Mesendoderm (in vitro differentiated cells): ENCODE measurements around the gene NUS1. TPM values are rescaled to one million over a fixed set of nuclear protein-coding genes. Genes with fewer than 3 reads are reported as not detected.
"Not testable (repeated sequence)": the region's sequence is repeated elsewhere in the genome, so short reads cannot be mapped to it uniquely, and the experiment has no call there.

Experiments used
- DNase-seq: peaks from one replicate; pipeline ENCODE4 v3.0.0; 2013
- H2AK5ac ChIP-seq: 2 replicates; pipeline ENCODE4 v1.6.1; 2013; ENCODE audit warnings: low read length, inconsistent platforms
- H2BK120ac ChIP-seq: 2 replicates; pipeline ENCODE4 v1.6.1; 2013; ENCODE audit warnings: low read depth, mild to moderate bottlenecking, low read length, moderate library complexity, mixed read lengths
- H2BK15ac ChIP-seq: replicated peaks from 2 replicates; pipeline ENCODE4 v1.6.1; 2013; ENCODE audit warnings: low read depth, mild to moderate bottlenecking, moderate library complexity
- H2BK5ac ChIP-seq: 2 replicates; pipeline ENCODE4 v1.6.1; 2013; ENCODE audit warnings: low read length, inconsistent platforms
- H3K18ac ChIP-seq: 2 replicates; pipeline ENCODE4 v1.6.1; 2013; ENCODE audit warnings: mild to moderate bottlenecking, low read length, mixed read lengths
- H3K23ac ChIP-seq: one replicate; pipeline ENCODE4 v1.6.1; 2013; ENCODE audit warnings: low read length
- H3K27ac ChIP-seq: 2 replicates; pipeline ENCODE4 v1.5.1; 2013; ENCODE audit warnings: low read depth, mild to moderate bottlenecking, inconsistent platforms, low read length, moderate library complexity
- H3K27me3 ChIP-seq: 2 replicates; pipeline ENCODE4 v1.6.1; 2013; ENCODE audit warnings: low read length, control low read depth, mild to moderate bottlenecking, inconsistent platforms; ENCODE audit not compliant: insufficient read depth, poor library complexity
- H3K36me3 ChIP-seq: 2 replicates; pipeline ENCODE4 v1.6.1; 2013; ENCODE audit warnings: low read length, inconsistent platforms; ENCODE audit not compliant: control insufficient read depth, insufficient read depth
- H3K4ac ChIP-seq: one replicate; pipeline ENCODE4 v1.6.1; 2013; ENCODE audit warnings: low read depth, mild to moderate bottlenecking, low read length, moderate library complexity
- H3K4me1 ChIP-seq: 2 replicates; pipeline ENCODE4 v1.6.1; 2013; ENCODE audit warnings: low read depth, low read length, inconsistent platforms; ENCODE audit not compliant: control insufficient read depth
- H3K4me2 ChIP-seq: 2 replicates; pipeline ENCODE4 v1.6.1; 2013; ENCODE audit warnings: low read length
- H3K4me3 ChIP-seq: 2 replicates; pipeline ENCODE4 v1.5.1; 2013; ENCODE audit warnings: mild to moderate bottlenecking, low read length
- H3K56ac ChIP-seq: one replicate; pipeline ENCODE4 v1.6.1; 2013; ENCODE audit warnings: low read length
- H3K79me1 ChIP-seq: 2 replicates; pipeline ENCODE4 v1.6.1; 2013; ENCODE audit warnings: low read length, inconsistent platforms
- H3K79me2 ChIP-seq: 2 replicates; pipeline ENCODE4 v1.6.1; 2013; ENCODE audit warnings: mild to moderate bottlenecking, low read length; ENCODE audit not compliant: control insufficient read depth, insufficient read depth
- H3K9ac ChIP-seq: 2 replicates; pipeline ENCODE4 v1.6.1; 2013; ENCODE audit warnings: low read length, inconsistent platforms
- H4K5ac ChIP-seq: one replicate; pipeline ENCODE4 v1.6.1; 2013; ENCODE audit warnings: low read length
- H4K8ac ChIP-seq: one replicate; pipeline ENCODE4 v1.6.1; 2013; ENCODE audit warnings: low read depth, mild to moderate bottlenecking, control low read depth, low read length, moderate library complexity
- WGBS: extraction: QIAGEN DNeasy Blood & Tissue Kit; methylation state at CpG from one replicate; pipeline ENCODE4 v1.1.7; 2013; ENCODE audit warnings: low lambda C conversion rate, missing lambda C conversion rate; ENCODE audit not compliant: insufficient coverage; ENCODE audit errors: extremely low coverage; 5-methylcytosine and 5-hydroxymethylcytosine counted together
- polyA plus RNA-seq, 2 experiments: library from polyadenylated mRNA; stranded (reverse); fragments of 200-250 nt; gene quantifications; one replicate each; pipeline ENCODE4 v1.2.3, GENCODE V29; 2013

NUS1 gene
- 53.2 TPM for polyA plus RNA-seq (2013, experiment 1 of 2)
- 52.3 TPM for polyA plus RNA-seq (2013, experiment 2 of 2)

- no peak within 1 kb of the TSS for H2AK5ac ChIP-seq
- H2BK15ac ChIP-seq, result no peak within 1 kb of the TSS
- peak within 1 kb of the TSS; percentile 67 for H4K8ac ChIP-seq
- H2BK120ac ChIP-seq, result peak within 1 kb of the TSS; percentile 13
- H3K18ac ChIP-seq, result no peak within 1 kb of the TSS
- H3K79me2 ChIP-seq, result peaks cover 39% of the 10 kb centered on the region
- H4K5ac ChIP-seq, result peak within 1 kb of the TSS; percentile 85
- no peak within 1 kb of the TSS for H3K27ac ChIP-seq
- no CpG with 5 or more reads among the region's 53 CpGs for WGBS
- no peak within 1 kb of the TSS for H2BK5ac ChIP-seq
- no peaks in the 10 kb centered on the region for H3K36me3 ChIP-seq
- no peak within 1 kb of the TSS for H3K23ac ChIP-seq
- peak within 1 kb of the TSS; percentile 88 for H3K56ac ChIP-seq
- peak within 1 kb of the TSS; percentile 88 for H3K4me2 ChIP-seq
- H3K4ac ChIP-seq, result no peak within 1 kb of the TSS
- H3K4me3 ChIP-seq, result peak within 1 kb of the TSS; percentile 59
- peaks cover 5% of the 10 kb centered on the region for H3K4me1 ChIP-seq
- H3K9ac ChIP-seq, result peak within 1 kb of the TSS; percentile 75
- peaks cover 5% of the 10 kb centered on the region for H3K79me1 ChIP-seq
- DNase-seq, result peak; percentile 99
- H3K27me3 ChIP-seq, result no peaks in the 10 kb centered on the region
These were observed at the start of gene NUS1 for GRCh38 chr6:117674991-117675657. Gene NUS1 (plus strand): TSS chr6:117675469. CDS start chr6:117675671, 202 bp downstream.

- no peaks in the 10 kb centered on the region for H3K4me1 ChIP-seq
- DNase-seq, result peak; percentile 25
- H2BK15ac ChIP-seq, result no peak overlapping the region
- no peak overlapping the region for H2AK5ac ChIP-seq
- H3K18ac ChIP-seq, result no peak overlapping the region
- no peaks in the 10 kb centered on the region for H3K27me3 ChIP-seq
- H3K23ac ChIP-seq, result no peak overlapping the region
- H3K36me3 ChIP-seq, result no peaks in the 10 kb centered on the region
- no peak overlapping the region for H3K4me3 ChIP-seq
- H3K79me1 ChIP-seq, result no peaks in the 10 kb centered on the region
- H3K27ac ChIP-seq, result no peak overlapping the region
- H3K56ac ChIP-seq, result no peak overlapping the region
- no peak overlapping the region for H3K4ac ChIP-seq
- no peak overlapping the region for H4K5ac ChIP-seq
- H3K79me2 ChIP-seq, result no peaks in the 10 kb centered on the region
- H4K8ac ChIP-seq, result no peak overlapping the region
- H3K4me2 ChIP-seq, result no peak overlapping the region
- no peak overlapping the region for H3K9ac ChIP-seq
- no peak overlapping the region for H2BK120ac ChIP-seq
- H2BK5ac ChIP-seq, result no peak overlapping the region
These were observed 47.7 kb upstream of the NUS1 start for GRCh38 chr6:117627533-117627932.

- Histone ChIP-seq H3K4ac (no peak overlapping the region), H4K8ac (no peak overlapping the region), H3K4me3 (no peak overlapping the region), H3K18ac (no peak overlapping the region), H3K36me3 (no peaks in the 10 kb centered on the region), H2BK5ac (no peak overlapping the region), H3K79me2 (no peaks in the 10 kb centered on the region), H3K27ac (no peak overlapping the region), H3K9ac (no peak overlapping the region), H3K27me3 (no peaks in the 10 kb centered on the region), H4K5ac (no peak overlapping the region), H2BK120ac (no peak overlapping the region), H3K23ac (no peak overlapping the region), H3K4me1 (no peaks in the 10 kb centered on the region), H3K56ac (no peak overlapping the region), H2BK15ac (no peak overlapping the region), H2AK5ac (no peak overlapping the region), H3K79me1 (no peaks in the 10 kb centered on the region), H3K4me2 (no peak overlapping the region)
- no CpG with 5 or more reads among the region's 1 CpG for WGBS
- DNase-seq, result no peak
These were observed 46.1 kb upstream of the NUS1 start for GRCh38 chr6:117629119-117629660.

- H3K18ac ChIP-seq, result no peak overlapping the region
- H3K23ac ChIP-seq, result no peak overlapping the region
- H2BK15ac ChIP-seq, result no peak overlapping the region
- no peak overlapping the region for H3K4me3 ChIP-seq
- no peaks in the 10 kb centered on the region for H3K79me2 ChIP-seq
- H3K4me2 ChIP-seq, result no peak overlapping the region
- no peak overlapping the region for H3K27ac ChIP-seq
- H2AK5ac ChIP-seq, result no peak overlapping the region
- H3K4me1 ChIP-seq, result no peaks in the 10 kb centered on the region
- no peak for DNase-seq
- no CpG with 5 or more reads among the region's 1 CpG for WGBS
- H3K36me3 ChIP-seq, result no peaks in the 10 kb centered on the region
- H3K56ac ChIP-seq, result no peak overlapping the region
- no peak overlapping the region for H4K5ac ChIP-seq
- H2BK5ac ChIP-seq, result no peak overlapping the region
- no peak overlapping the region for H3K4ac ChIP-seq
- H3K9ac ChIP-seq, result no peak overlapping the region
- no peaks in the 10 kb centered on the region for H3K27me3 ChIP-seq
- no peaks in the 10 kb centered on the region for H3K79me1 ChIP-seq
- no peak overlapping the region for H4K8ac ChIP-seq
- H2BK120ac ChIP-seq, result no peak overlapping the region
These were observed 37.5 kb upstream of the NUS1 start for GRCh38 chr6:117637770-117638169.

GRCh38 chr6:117642976-117643375 lies 32.3 kb upstream of the NUS1 start:
- Histone ChIP-seq H3K36me3 (no peaks in the 10 kb centered on the region), H3K23ac (no peak overlapping the region), H2AK5ac (no peak overlapping the region), H3K79me2 (no peaks in the 10 kb centered on the region), H3K79me1 (no peaks in the 10 kb centered on the region), H2BK15ac (no peak overlapping the region), H2BK120ac (no peak overlapping the region), H3K56ac (no peak overlapping the region), H3K4me3 (no peak overlapping the region), H4K5ac (no peak overlapping the region), H3K9ac (no peak overlapping the region), H2BK5ac (no peak overlapping the region), H3K4me2 (no peak overlapping the region), H3K18ac (no peak overlapping the region), H3K27ac (no peak overlapping the region), H4K8ac (no peak overlapping the region), H3K27me3 (no peaks in the 10 kb centered on the region), H3K4ac (no peak overlapping the region), H3K4me1 (no peaks in the 10 kb centered on the region)
- DNase-seq, result no peak
- WGBS, result no CpG with 5 or more reads among the region's 2 CpGs

GRCh38 chr6:117651984-117652383 lies 23.3 kb upstream of the NUS1 start:
- H3K23ac ChIP-seq, H3K36me3 ChIP-seq, H4K5ac ChIP-seq, H3K9ac ChIP-seq, H3K18ac ChIP-seq, H2BK15ac ChIP-seq, H3K56ac ChIP-seq, H3K79me1 ChIP-seq, DNase-seq, H3K27ac ChIP-seq, H3K4me1 ChIP-seq, H3K4me2 ChIP-seq, H3K79me2 ChIP-seq, H3K4me3 ChIP-seq, H3K4ac ChIP-seq, H2BK5ac ChIP-seq, H3K27me3 ChIP-seq, H4K8ac ChIP-seq, H2AK5ac ChIP-seq, H2BK120ac ChIP-seq: not testable (repeated sequence)
- WGBS, result no CpG with 5 or more reads among the region's 3 CpGs
